C4-2B (cell line): ENCODE results near the gene DPY19L2.
"Not testable (repeated sequence)": the region's sequence is repeated elsewhere in the genome, so short reads cannot be mapped to it uniquely, and the experiment has no call there.

Source experiments
- ZFX ChIP-seq: fragments of 450-650 bp; IDR thresholded peaks from 2 replicates; pipeline ENCODE4 v1.6.1; 2017
- TF ChIP-seq, protein P1 (sequence below): fragments of 450-650 bp; conservative IDR thresholded peaks from 2 replicates; pipeline ENCODE4 v1.5.1; 2017; ENCODE audit warnings: mild to moderate bottlenecking

DNA sequence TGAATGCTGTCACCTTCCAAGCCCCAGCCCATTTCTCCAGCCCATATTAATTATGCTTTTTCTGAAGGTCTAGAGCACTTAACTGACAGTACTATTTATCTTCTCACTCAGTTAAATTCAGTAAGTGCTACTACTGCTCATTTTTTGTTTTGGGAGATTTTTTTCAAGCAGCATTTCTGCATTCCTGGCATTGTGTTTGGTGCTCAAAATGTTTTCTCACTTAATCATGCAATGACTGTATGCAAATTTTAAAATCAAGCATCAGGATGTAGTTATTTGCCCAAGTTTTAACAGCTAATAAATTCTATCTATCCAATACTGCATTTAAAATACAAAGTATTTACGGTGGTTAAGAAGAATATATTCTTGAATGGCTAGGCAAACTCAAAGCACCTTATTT is 1.6 kb upstream of the DPY19L2 start:
- TF ChIP-seq, protein P1, sequence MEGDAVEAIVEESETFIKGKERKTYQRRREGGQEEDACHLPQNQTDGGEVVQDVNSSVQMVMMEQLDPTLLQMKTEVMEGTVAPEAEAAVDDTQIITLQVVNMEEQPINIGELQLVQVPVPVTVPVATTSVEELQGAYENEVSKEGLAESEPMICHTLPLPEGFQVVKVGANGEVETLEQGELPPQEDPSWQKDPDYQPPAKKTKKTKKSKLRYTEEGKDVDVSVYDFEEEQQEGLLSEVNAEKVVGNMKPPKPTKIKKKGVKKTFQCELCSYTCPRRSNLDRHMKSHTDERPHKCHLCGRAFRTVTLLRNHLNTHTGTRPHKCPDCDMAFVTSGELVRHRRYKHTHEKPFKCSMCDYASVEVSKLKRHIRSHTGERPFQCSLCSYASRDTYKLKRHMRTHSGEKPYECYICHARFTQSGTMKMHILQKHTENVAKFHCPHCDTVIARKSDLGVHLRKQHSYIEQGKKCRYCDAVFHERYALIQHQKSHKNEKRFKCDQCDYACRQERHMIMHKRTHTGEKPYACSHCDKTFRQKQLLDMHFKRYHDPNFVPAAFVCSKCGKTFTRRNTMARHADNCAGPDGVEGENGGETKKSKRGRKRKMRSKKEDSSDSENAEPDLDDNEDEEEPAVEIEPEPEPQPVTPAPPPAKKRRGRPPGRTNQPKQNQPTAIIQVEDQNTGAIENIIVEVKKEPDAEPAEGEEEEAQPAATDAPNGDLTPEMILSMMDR, result not testable (repeated sequence)
- TF ChIP-seq ZFX, result not testable (repeated sequence)
